WTC11 (cell line): ENCODE results near the gene EFHB. TPM values are rescaled to one million over a fixed set of nuclear protein-coding genes. Genes with fewer than 3 reads are reported as not detected.
"Not testable (repeated sequence)": the region's sequence is repeated elsewhere in the genome, so short reads cannot be mapped to it uniquely, and the experiment has no call there.

Experiments used
- ATAC-seq: fragments of 200-7000 bp; cut with Tn5 transposase; 2 replicates; pipeline ENCODE4 v1.10.0; 2021; ENCODE audit warnings: mild to moderate bottlenecking, moderate library complexity
- CTCF ChIA-PET: fragments of 300-600 bp; sonication (Branson Sonifier 250); formaldehyde crosslinking; loops from one replicate; lab custom pipeline; 2021; ENCODE audit warnings: antibody characterized with exemption; lab: Charles Lee
- POLR2A ChIA-PET: fragments of 350-600 bp; sonication (Branson Sonifier 250); formaldehyde crosslinking; loops from one replicate; lab custom pipeline; 2021; ENCODE audit warnings: antibody characterized with exemption; lab: Charles Lee
- DNase-seq: peaks from one replicate; pipeline ENCODE4 v3.0.0; 2021; ENCODE audit warnings: low spot score
- H3K27ac Mint-ChIP-seq: 2 replicates; pipeline ENCODE4 v1.8.0; 2021; ENCODE audit warnings: mixed read lengths
- H3K27me3 Mint-ChIP-seq: 2 replicates; pipeline ENCODE4 v1.8.0; 2021; ENCODE audit warnings: low read depth, mild to moderate bottlenecking, moderate library complexity, mixed read lengths
- H3K36me3 Mint-ChIP-seq: 2 replicates; pipeline ENCODE4 v1.8.0; 2021; ENCODE audit warnings: mixed read lengths
- H3K4me1 Mint-ChIP-seq: 2 replicates; pipeline ENCODE4 v1.8.0; 2022; ENCODE audit warnings: mixed read lengths
- H3K4me3 Mint-ChIP-seq: 2 replicates; pipeline ENCODE4 v1.8.0; 2021; ENCODE audit warnings: mild to moderate bottlenecking, moderate library complexity, mixed read lengths
- H3K9me3 Mint-ChIP-seq: 2 replicates; pipeline ENCODE4 v1.8.0; 2021; ENCODE audit warnings: mixed read lengths
- FOXJ3 ChIP-seq: sonication (generic); formaldehyde crosslinking; IDR thresholded peaks from 2 replicates; pipeline ENCODE4 v1.9.0; 2021; ENCODE audit warnings: missing genetic modification reagents, mild to moderate bottlenecking, borderline replicate concordance
- FOXP1 ChIP-seq: sonication (generic); formaldehyde crosslinking; IDR thresholded peaks from 2 replicates; pipeline ENCODE4 v1.8.0; 2022; ENCODE audit warnings: missing genetic modification reagents, mild to moderate bottlenecking, moderate library complexity, borderline replicate concordance
- GABPB1 ChIP-seq: sonication (generic); formaldehyde crosslinking; IDR thresholded peaks from 2 replicates; pipeline ENCODE4 v1.8.1; 2023; ENCODE audit warnings: mild to moderate bottlenecking, missing genetic modification reagents
- HMGA2 ChIP-seq: fragments of 250-450 bp; sonication (Bioruptor Pico); IDR thresholded peaks from 2 replicates; pipeline ENCODE4 v1.4.0; 2021; ENCODE audit warnings: mild to moderate bottlenecking, moderate library complexity
- HMGXB4 ChIP-seq: sonication (generic); formaldehyde crosslinking; IDR thresholded peaks from 2 replicates; pipeline ENCODE4 v1.8.1; 2023; ENCODE audit warnings: mild to moderate bottlenecking, moderate library complexity, missing genetic modification reagents
- MAX ChIP-seq: sonication (generic); formaldehyde crosslinking; IDR thresholded peaks from 2 replicates; pipeline ENCODE4 v1.8.0; 2022; ENCODE audit warnings: mild to moderate bottlenecking, missing genetic modification reagents
- NR2C2 ChIP-seq: sonication (generic); formaldehyde crosslinking; IDR thresholded peaks from 2 replicates; pipeline ENCODE4 v1.8.0; 2022; ENCODE audit warnings: mild to moderate bottlenecking, missing genetic modification reagents
- PRDM15 ChIP-seq: sonication (generic); formaldehyde crosslinking; IDR thresholded peaks from 2 replicates; pipeline ENCODE4 v1.8.0; 2022; ENCODE audit warnings: missing genetic modification reagents
- TEAD4 ChIP-seq: sonication (generic); formaldehyde crosslinking; IDR thresholded peaks from 2 replicates; pipeline ENCODE4 v1.8.0; 2022; ENCODE audit warnings: mild to moderate bottlenecking, missing genetic modification reagents
- ZNF317 ChIP-seq: sonication (generic); formaldehyde crosslinking; IDR thresholded peaks from 2 replicates; pipeline ENCODE4 v1.8.1; 2023; ENCODE audit warnings: low read depth, mild to moderate bottlenecking, moderate library complexity, missing genetic modification reagents, borderline replicate concordance
- ZNF512 ChIP-seq: sonication (generic); formaldehyde crosslinking; IDR thresholded peaks from 2 replicates; pipeline ENCODE4 v1.8.1; 2022; ENCODE audit warnings: missing genetic modification reagents, borderline replicate concordance
- total RNA-seq: library from RNA; stranded (reverse); gene quantifications from 3 replicates; pipeline ENCODE4 v1.2.3, GENCODE V29; 2021

EFHB gene
- total RNA-seq, 1 experiment from 2014 or later = 0.85 TPM

GRCh38 chr3:19891740-19892139 lies 42.3 kb downstream of the EFHB start:
- no peaks in the 10 kb centered on the region for H3K27me3 Mint-ChIP-seq
- ATAC-seq (no peak), DNase-seq (no peak)
- H3K4me1 Mint-ChIP-seq = peaks cover 9% of the 10 kb centered on the region
- H3K27ac Mint-ChIP-seq = no peak overlapping the region
- ChIA-PET POLR2A (no interaction called here), CTCF (no interaction called here)
- TF ChIP-seq ZNF512 (CRISPR knock-in tag) (no peak), MAX (CRISPR knock-in tag) (no peak), FOXJ3 (CRISPR knock-in tag) (no peak), ZNF317 (CRISPR knock-in tag) (no peak), NR2C2 (no peak), HMGA2 (CRISPR knock-in tag) (no peak)
- no peaks in the 10 kb centered on the region for H3K9me3 Mint-ChIP-seq
- no peaks in the 10 kb centered on the region for H3K36me3 Mint-ChIP-seq
- H3K4me3 Mint-ChIP-seq = no peak overlapping the region

- no peaks in the 10 kb centered on the region for H3K27me3 Mint-ChIP-seq
- H3K9me3 Mint-ChIP-seq = no peaks in the 10 kb centered on the region
- peaks cover 17% of the 10 kb centered on the region for H3K4me1 Mint-ChIP-seq
- ChIA-PET POLR2A (no interaction called here), CTCF (no interaction called here)
- TF ChIP-seq PRDM15 (CRISPR knock-in tag) = no peak
- no peak for TF ChIP-seq GABPB1 (CRISPR knock-in tag)
- no peak for TF ChIP-seq FOXP1 (CRISPR knock-in tag)
- no peak for TF ChIP-seq HMGXB4
- no peak for TF ChIP-seq TEAD4 (CRISPR knock-in tag)
- ATAC-seq = no peak
- no peak overlapping the region for H3K27ac Mint-ChIP-seq
- H3K36me3 Mint-ChIP-seq = no peaks in the 10 kb centered on the region
- no peak overlapping the region for H3K4me3 Mint-ChIP-seq
- DNase-seq = no peak
Measured at GRCh38 chr3:19888428-19889152, 45.4 kb downstream of the EFHB start.

- DNase-seq, H3K9me3 Mint-ChIP-seq, H3K27me3 Mint-ChIP-seq, ATAC-seq, H3K36me3 Mint-ChIP-seq, POLR2A ChIA-PET, H3K27ac Mint-ChIP-seq, H3K4me3 Mint-ChIP-seq: not testable (repeated sequence)
- CTCF ChIA-PET = interaction anchor here (0.7 kb wide), 1 partner anchor 153 kb away, joined by 7 read pairs; the partner anchor contains the start of gene KAT2B
- peaks cover 17% of the 10 kb centered on the region for H3K4me1 Mint-ChIP-seq
Measured at GRCh38 chr3:19887122-19887521, 46.9 kb downstream of the EFHB start.
